HG02840 (cell line): Measurements from ENCODE around the gene MED29.
"Not testable (repeated sequence)": the region's sequence is repeated elsewhere in the genome, so short reads cannot be mapped to it uniquely, and the experiment has no call there.

Experiments
- ATAC-seq: cut with Tn5 transposase; IDR thresholded peaks from one replicate; pipeline ENCODE4 v1.9.1; 2021; ENCODE audit warnings: mild to moderate bottlenecking, moderate library complexity, moderate number of reproducible peaks; ENCODE audit not compliant: unreplicated experiment, low FRiP score

Gene MED29

GRCh38 chr19:39369200-39369599, 22.0 kb upstream of the MED29 start:
- no peak for ATAC-seq

- ATAC-seq = no peak
Observed at GRCh38 chr19:39370735-39371134, 20.4 kb upstream of the MED29 start.

GRCh38 chr19:39372047-39372802, 19.0 kb upstream of the MED29 start:
- no peak for ATAC-seq

- no peak for ATAC-seq
Observed at GRCh38 chr19:39372941-39373340, 18.2 kb upstream of the MED29 start.

- no peak for ATAC-seq
Observed at GRCh38 chr19:39375929-39376328, 15.2 kb upstream of the MED29 start.

- ATAC-seq = no peak
Observed at GRCh38 chr19:39377373-39378362, 13.5 kb upstream of the MED29 start.

- not testable (repeated sequence) for ATAC-seq
Observed at GRCh38 chr19:39379366-39379765, 11.8 kb upstream of the MED29 start.

GRCh38 chr19:39379865-39380396, 11.2 kb upstream of the MED29 start:
- no peak for ATAC-seq

- no peak for ATAC-seq
Observed at GRCh38 chr19:39380521-39381502, 10.4 kb upstream of the MED29 start.

GRCh38 chr19:39381910-39382611, 9.1 kb upstream of the MED29 start:
- ATAC-seq = no peak

- ATAC-seq = no peak
Observed at GRCh38 chr19:39382991-39383828, 8.0 kb upstream of the MED29 start.

- ATAC-seq = no peak
Observed at GRCh38 chr19:39384839-39385568, 6.2 kb upstream of the MED29 start.

GRCh38 chr19:39385629-39386411, 5.4 kb upstream of the MED29 start:
- ATAC-seq = no peak

GRCh38 chr19:39386557-39386956, 4.6 kb upstream of the MED29 start:
- ATAC-seq = no peak

- ATAC-seq = no peak
Observed at GRCh38 chr19:39388657-39389056, 2.5 kb upstream of the MED29 start.

- no peak for ATAC-seq
Observed at GRCh38 chr19:39389631-39390414, 1.4 kb upstream of the MED29 start.

GRCh38 chr19:39390451-39390750, 777 bp upstream of the MED29 start:
- ATAC-seq = no peak
